Measurements from ENCODE around the gene HOXD9. TPM values are rescaled to one million over a fixed set of nuclear protein-coding genes. Genes with fewer than 3 reads are reported as not detected.

The HOXD9 gene
- total RNA-seq, 1 experiment from 2014 or later = not detected

DNA sequence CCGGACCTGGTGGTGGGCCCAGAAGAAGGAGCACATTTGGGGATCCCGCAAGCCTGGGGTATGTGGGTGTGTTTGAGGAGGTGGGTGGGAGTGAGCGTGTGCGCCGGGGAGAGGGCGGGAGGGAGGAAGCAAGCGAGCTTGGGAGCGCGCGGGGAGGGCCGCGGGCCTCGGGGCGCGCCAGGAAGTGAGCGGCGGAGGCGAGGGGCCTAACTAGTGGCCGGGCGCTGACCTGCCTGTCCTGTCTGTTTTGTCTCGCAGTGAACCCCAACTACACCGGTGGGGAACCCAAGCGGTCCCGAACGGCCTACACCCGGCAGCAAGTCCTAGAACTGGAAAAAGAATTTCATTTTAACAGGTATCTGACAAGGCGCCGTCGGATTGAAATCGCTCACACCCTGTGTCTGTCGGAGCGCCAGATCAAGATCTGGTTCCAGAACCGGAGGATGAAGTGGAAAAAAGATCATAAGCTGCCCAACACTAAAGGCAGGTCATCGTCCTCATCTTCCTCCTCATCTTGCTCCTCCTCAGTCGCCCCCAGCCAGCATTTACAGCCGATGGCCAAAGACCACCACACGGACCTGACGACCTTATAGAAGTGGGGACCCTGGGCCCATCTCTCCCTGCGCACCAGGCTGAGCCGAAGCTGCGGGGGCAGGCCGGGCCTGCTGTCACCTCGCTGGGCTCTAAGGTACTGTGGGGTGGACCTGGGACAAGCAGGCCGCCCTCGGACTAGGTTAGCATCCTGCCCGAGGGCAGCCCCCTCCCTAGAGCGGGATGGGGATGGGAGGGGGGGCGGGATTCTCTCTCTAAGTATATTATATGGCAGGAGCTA is 30.0 kb downstream of the HOXD9 start:
- WGBS (ENCODE audit: extremely low coverage, insufficient read length, low lambda C conversion rate) = no CpG with 5 or more reads among the region's 48 CpGs
- no peak overlapping the region for H3K27ac ChIP-seq (ENCODE audit: insufficient read length, low read depth, low read length)
- peaks cover 100% of the 10 kb centered on the region for H3K27me3 ChIP-seq (ENCODE audit: insufficient read depth, low read length)
- no peaks in the 10 kb centered on the region; the same call in 1 of the 2 replicates for H3K4me1 ChIP-seq (ENCODE audit: insufficient read depth, low read length)
- DNase-seq = no peak
- H2BK5ac ChIP-seq (ENCODE audit: insufficient read length, low read length) = no peak overlapping the region
- TF ChIP-seq, protein P1, sequence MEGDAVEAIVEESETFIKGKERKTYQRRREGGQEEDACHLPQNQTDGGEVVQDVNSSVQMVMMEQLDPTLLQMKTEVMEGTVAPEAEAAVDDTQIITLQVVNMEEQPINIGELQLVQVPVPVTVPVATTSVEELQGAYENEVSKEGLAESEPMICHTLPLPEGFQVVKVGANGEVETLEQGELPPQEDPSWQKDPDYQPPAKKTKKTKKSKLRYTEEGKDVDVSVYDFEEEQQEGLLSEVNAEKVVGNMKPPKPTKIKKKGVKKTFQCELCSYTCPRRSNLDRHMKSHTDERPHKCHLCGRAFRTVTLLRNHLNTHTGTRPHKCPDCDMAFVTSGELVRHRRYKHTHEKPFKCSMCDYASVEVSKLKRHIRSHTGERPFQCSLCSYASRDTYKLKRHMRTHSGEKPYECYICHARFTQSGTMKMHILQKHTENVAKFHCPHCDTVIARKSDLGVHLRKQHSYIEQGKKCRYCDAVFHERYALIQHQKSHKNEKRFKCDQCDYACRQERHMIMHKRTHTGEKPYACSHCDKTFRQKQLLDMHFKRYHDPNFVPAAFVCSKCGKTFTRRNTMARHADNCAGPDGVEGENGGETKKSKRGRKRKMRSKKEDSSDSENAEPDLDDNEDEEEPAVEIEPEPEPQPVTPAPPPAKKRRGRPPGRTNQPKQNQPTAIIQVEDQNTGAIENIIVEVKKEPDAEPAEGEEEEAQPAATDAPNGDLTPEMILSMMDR (conservative IDR thresholded peaks at IDR 0.05) = no peak
- no peak overlapping the region for H3K9ac ChIP-seq (ENCODE audit: extremely low read depth, insufficient read length, low read length)
- Mint-ChIP-seq H3K9me3 (peaks cover 5 to 6% of the 10 kb centered on the region in 2 experiments; a peak in 2 of 5 replicates), H3K36me3 (ENCODE audit: insufficient read depth in 1 of 3, low read depth in 3 of 3) (no peaks in the 10 kb centered on the region; a peak in 1 of 7 replicates), H3K27me3 (ENCODE audit: low read depth) (peaks cover 100% of the 10 kb centered on the region), H3K4me3 (no peak overlapping the region; a peak in 1 of 5 replicates), H3K4me1 (peaks cover 4 to 29% of the 10 kb centered on the region in 2 experiments; a peak in 3 of 4 replicates), H3K27ac (no peak overlapping the region)
- H2BK120ac ChIP-seq (ENCODE audit: low read depth, low read length, poor library complexity, severe bottlenecking) = no peak overlapping the region
- H2AK5ac ChIP-seq (ENCODE audit: insufficient read length, low read length) = no peak overlapping the region
- H3K23ac ChIP-seq (ENCODE audit: insufficient read length, low read depth, low read length) = no peak overlapping the region
- no peak overlapping the region for H3K4me2 ChIP-seq (ENCODE audit: insufficient read depth, insufficient read length, low read length)
- H3K79me2 ChIP-seq (ENCODE audit: insufficient read depth, low read length) = no peaks in the 10 kb centered on the region
- H2BK15ac ChIP-seq (ENCODE audit: low read depth, low read length) = no peak overlapping the region
- no peak overlapping the region for H2BK12ac ChIP-seq (ENCODE audit: insufficient read length, low read depth, low read length)
- no peak overlapping the region for H3K18ac ChIP-seq (ENCODE audit: insufficient read length, low read depth, low read length)
- no peak overlapping the region for H3K14ac ChIP-seq (ENCODE audit: insufficient read depth, low read length)
- no peak overlapping the region for H3T11ph ChIP-seq (ENCODE audit: low read length)
- no peaks in the 10 kb centered on the region for H3K9me3 ChIP-seq (ENCODE audit: control insufficient read depth, low read depth, low read length)
- H3K23me2 ChIP-seq (ENCODE audit: insufficient read length, low read depth, low read length, poor library complexity, severe bottlenecking) = no peaks in the 10 kb centered on the region
- H2BK20ac ChIP-seq (ENCODE audit: low read depth, low read length, poor library complexity, severe bottlenecking) = no peak overlapping the region
- H3K79me1 ChIP-seq (ENCODE audit: insufficient read depth, low read depth, low read length, poor library complexity, severe bottlenecking) = no peaks in the 10 kb centered on the region
- no peaks in the 10 kb centered on the region for H4K20me1 ChIP-seq (ENCODE audit: control insufficient read depth, insufficient read depth, insufficient read length)
- no peak overlapping the region for H2AFZ ChIP-seq (ENCODE audit: low read length)
- no peak overlapping the region for H4K5ac ChIP-seq (ENCODE audit: insufficient read length, low read depth, low read length)
- no peak overlapping the region for H3K56ac ChIP-seq (ENCODE audit: insufficient read length, low read depth, low read length)
- no peak overlapping the region for H4K8ac ChIP-seq (replicated peaks; ENCODE audit: insufficient read length, low read depth, low read length)
- no peak overlapping the region for H3K4ac ChIP-seq (ENCODE audit: low read depth, low read length)
- H4K91ac ChIP-seq (ENCODE audit: insufficient read length, low read depth, low read length) = no peak overlapping the region

Measured in H9 (cell line).